Measurements from ENCODE around the gene SPINK4.

SPINK4 gene

GRCh38 chr9:33294670-33295432 lies 54.9 kb downstream of the SPINK4 start:
- no peak for DNase-seq

GRCh38 chr9:33295571-33295970 lies 55.6 kb downstream of the SPINK4 start:
- no peak for DNase-seq

GRCh38 chr9:33297432-33297831 lies 57.5 kb downstream of the SPINK4 start:
- peak; percentile 74 to 80 (median 76) for DNase-seq
